Glomerular visceral epithelial cell (primary cell): ENCODE data around the gene ZNF530.

ENCODE experiments used
- DNase-seq: peaks from one replicate; pipeline ENCODE4 v3.0.0-alpha.2; 2016; ENCODE audit errors: extremely low spot score

Gene ZNF530

GRCh38 chr19:57599761-57600383 is at the start of gene ZNF530:
Gene ZNF530, plus strand, starts transcription at chr19:57599885. Its CDS starts 4,461 bp downstream, at chr19:57604346.
- peak; percentile 94 for DNase-seq

DNA sequence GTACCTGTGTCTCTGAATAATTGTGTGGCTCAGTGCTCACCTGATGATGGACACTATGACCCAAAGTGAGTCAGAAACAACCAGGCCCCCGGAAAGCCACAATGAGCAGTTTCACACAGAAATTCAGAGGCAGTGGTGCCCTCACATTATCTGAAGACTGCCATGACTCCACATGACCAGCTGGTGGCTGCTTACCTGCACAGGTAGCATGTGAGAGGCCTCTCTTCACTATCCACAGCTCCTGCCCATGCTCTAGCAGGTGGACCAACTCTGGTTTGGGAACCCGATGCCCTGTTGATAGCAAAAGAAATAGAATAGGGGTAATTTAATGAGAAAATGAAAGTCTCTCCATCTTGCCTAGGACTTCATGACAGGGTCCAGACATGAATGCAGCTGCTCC is 47.3 kb upstream of the ZNF530 start:
- no peak for DNase-seq

- DNase-seq = no peak
Observed at GRCh38 chr19:57557659-57558058, 42.0 kb upstream of the ZNF530 start.

DNA sequence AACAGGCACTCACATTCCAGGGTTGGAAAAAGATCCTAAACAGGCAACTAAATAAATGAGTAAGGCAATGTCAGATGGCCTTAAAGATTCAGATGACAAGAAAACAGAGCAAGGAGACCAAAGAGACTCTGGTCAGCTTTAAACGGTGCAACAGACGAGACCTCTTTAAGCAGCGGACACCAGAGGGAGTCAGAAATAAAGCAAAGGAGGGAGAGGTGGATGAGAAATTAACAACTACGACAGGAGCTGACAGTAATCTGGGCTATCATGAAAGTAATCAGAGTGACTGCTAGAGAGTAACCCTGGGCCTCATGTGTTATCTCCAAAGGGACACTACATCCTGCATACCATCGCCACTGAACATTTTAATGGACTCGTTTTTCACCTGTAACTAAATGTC is 41.2 kb upstream of the ZNF530 start:
- DNase-seq = peak; percentile 8

- peak; percentile 39 for DNase-seq
Observed at GRCh38 chr19:57559008-57559403, 40.7 kb upstream of the ZNF530 start.

- DNase-seq = peak; percentile 84
Observed at GRCh38 chr19:57559404-57560025, 40.2 kb upstream of the ZNF530 start, which contains the start of gene ZNF550. Gene ZNF550, minus strand, starts transcription at chr19:57559863. Its CDS starts 181 bp downstream, at chr19:57559682.

DNA sequence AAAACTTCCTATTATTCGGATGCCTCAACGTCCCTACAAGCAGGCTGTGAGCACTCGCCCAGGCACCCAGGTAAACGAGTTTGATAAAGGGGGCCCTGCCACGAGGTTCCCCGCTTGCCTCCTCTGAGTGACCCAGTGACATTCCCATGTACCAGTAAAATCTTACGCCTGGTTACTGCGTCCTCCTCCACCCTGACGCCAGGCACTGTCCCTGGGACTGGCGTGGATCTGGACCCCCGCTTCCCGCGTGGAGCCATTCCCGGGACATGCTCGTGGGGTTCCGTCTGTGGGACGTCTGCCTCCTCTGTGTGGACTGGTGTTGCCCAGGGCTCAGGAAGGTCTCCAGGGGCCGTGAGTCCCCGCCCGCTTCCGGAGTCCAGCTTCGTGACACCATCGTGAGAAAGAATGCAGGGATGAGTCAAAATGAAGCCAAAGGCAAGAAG is 39.6 kb upstream of the ZNF530 start:
- peak; percentile 12 for DNase-seq

- no peak for DNase-seq
Observed at GRCh38 chr19:57563547-57563946, 36.1 kb upstream of the ZNF530 start.

GRCh38 chr19:57566396-57567265 is 33.1 kb upstream of the ZNF530 start:
- DNase-seq = no peak

- no peak for DNase-seq
Observed at GRCh38 chr19:57570707-57571106, 29.0 kb upstream of the ZNF530 start.

DNA sequence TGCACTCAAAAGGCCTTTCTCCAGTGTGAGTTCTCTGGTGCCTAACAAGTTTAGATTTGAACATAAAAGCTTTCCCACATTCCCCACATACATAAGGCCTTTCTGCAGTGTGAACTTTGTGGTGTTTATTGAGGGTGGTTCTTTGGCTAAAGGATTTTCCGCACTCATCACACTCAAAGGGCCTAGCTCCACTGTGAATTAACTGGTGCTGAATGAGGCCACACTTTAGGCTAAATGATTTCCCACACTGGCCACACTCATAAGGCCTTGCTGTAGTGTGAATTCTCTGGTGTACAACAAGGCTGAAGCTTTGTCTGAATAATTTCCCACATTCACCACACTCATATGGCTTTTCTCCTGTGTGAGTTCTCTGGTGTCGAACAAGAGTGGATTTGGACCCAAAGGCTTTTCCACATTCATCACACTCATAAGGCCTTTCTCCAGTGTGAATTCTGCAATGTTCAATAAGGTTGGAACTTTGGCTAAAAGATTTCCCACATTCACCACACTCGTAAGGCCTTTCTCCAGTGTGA is 27.2 kb upstream of the ZNF530 start:
- no peak for DNase-seq

DNA sequence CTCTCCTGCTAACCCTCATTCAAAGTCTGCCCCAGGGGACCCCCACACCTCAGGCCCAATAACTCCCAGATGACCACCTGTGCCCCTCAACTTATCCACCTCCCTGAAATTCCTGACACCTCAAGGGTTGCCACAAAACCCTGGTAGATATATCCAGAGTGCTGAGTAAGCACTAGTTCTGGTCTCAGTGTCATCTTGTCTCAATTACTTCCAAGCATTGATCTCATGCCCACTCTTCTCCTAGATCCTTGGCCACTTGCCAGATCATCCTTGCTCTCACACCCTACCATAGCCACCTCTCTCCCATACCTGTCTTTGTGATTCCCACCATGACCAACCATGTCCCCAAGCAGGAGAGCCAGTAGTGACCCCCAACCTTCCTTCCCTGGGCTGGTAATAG is 23.0 kb upstream of the ZNF530 start:
- DNase-seq = no peak

DNA sequence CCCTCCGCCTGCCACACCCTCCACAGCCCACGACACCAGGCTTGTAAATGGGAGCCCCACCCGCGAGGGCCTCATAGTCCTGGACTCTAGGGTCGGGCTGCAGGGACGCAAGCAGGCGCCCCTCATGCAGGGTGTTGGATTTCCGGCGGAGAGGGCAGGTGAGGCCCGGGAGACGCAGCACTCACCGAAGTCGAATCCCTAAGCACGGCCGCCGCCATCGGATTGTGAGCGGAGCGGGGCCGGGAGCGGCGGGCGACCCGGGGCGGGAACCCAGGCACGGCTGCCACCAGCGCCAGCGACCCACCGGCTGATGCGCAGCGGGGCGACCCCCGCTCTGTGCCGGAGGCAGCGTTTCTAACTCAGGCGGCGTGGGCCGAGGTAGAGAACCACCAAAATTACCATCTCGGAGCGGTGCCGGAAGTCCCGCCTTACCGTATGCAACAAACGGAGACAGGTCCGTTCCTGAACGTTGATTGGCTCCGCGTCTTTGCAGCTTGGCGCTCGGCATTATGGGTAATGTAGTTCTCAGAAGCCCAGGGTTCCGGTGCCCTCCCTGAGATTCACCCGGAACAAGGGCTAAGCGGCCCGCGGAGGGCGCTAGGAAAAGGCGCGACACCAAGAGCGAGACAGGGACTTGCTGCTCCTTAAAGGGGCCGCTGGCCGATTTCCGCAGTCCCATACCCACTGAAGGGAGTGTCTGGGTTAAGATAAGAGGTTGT is 21.0 kb upstream of the ZNF530 start, which contains the start of gene ZNF416:
TSS of gene ZNF416 (minus strand) at position 425 of the 719 bp plus-strand sequence. CDS start at position 218, 207 bp downstream.
- DNase-seq = peak; percentile 97

- DNase-seq = no peak
Observed at GRCh38 chr19:57583104-57583520, 16.6 kb upstream of the ZNF530 start.

- peak; percentile 22 for DNase-seq
Observed at GRCh38 chr19:57583521-57584416, 15.9 kb upstream of the ZNF530 start, which contains the start of gene ZIK1. Gene ZIK1, plus strand, starts transcription at chr19:57584145. Its CDS starts 212 bp downstream, at chr19:57584357.

DNA sequence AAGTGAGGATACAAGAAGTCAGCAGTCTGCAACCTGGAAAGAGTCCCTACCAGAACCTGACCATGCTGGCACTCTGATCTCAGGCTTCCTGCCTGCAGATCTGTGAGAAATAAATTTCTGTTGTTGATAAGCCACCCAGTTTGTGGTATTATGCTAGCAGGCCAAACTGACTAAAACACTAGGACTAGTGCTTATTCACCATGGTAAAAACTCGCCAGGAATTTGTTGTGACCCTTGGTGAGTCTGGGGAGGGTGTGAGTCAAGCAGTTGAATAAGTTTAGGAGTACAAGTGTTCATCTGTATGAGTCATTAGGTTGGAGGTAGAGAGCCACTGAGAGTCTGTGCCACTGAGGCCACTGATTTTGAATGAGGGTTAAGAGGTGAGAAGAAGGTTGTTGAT is 12.2 kb upstream of the ZNF530 start:
- DNase-seq = peak; percentile 53

DNA sequence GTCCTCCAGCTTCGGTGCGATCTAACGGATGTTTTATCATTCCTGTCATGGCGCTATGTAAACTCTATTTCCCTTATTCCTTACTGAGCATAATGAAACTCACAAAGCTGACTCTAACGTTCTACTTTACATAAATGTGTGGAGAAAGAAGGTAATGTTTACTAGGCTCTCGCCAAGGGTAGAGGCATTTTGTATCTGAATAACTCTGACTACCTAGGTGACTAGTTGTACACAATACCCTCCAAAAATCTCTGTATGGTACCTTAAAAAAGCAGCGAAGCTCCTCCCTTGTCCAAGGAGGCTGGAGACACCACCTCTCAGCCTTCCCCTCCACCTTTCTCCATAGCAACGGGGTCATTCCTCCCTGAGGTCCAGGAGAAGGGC is 316 bp upstream of the ZNF530 start:
- DNase-seq = no peak

DNA sequence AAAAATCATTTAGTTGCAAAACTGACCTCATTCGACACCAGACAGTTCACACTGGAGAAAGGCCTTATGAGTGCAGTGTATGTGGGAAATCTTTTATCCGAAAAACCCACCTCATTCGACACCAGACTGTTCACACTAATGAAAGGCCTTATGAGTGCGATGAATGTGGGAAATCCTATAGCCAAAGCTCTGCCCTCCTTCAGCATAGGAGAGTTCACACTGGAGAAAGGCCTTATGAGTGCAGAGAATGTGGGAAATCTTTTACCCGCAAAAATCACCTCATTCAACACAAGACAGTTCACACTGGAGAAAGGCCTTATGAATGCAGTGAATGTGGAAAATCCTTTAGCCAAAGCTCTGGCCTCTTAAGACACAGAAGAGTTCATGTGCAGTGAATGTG is 7.2 kb downstream of the ZNF530 start:
- DNase-seq = no peak

DNA sequence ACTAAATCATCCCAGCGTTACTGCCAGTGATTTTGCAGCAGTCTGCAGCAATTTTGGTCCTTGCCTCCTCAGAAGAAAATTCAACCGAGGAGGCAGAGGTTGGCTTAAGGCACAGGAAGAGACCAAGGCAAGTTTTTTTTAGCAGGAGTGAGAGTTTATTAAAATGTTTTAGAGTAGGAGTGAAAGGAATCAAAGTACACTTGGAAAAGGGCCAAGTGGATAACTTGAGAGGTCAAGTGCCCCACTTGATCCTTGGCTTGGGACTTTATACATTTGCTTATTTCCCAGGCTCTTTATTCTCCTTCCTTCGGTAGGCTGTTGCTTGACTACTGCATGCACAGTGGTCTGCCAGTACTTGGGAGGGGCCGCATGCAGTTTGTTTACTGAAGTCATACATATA is 11.4 kb downstream of the ZNF530 start:
- DNase-seq = no peak
